ENCODE measurements around the gene SAV1. TPM values are rescaled to one million over a fixed set of nuclear protein-coding genes. Genes with fewer than 3 reads are reported as not detected.

The SAV1 gene
- total and polyA plus RNA-seq, 2 of the 13 experiments (the other 11 are each of a cell fraction or from before 2014, with no cell fraction given), result 7.3 to 8.2 TPM

- Histone ChIP-seq H3K27me3 (ENCODE audit: control insufficient read depth in 1 of 2, insufficient read depth in 2 of 2, low read length in 2 of 2) (peaks cover 1 to 11% of the 10 kb centered on the region in 2 experiments; a peak in 2 of 5 replicates), H3K4me3 (replicated peaks in 1 of 3; ENCODE audit: insufficient read depth in 1 of 3, low read depth in 2 of 3, low read length in 3 of 3) (no peak overlapping the region), H3K27ac (ENCODE audit: extremely low read length, insufficient read depth, low read length) (no peak overlapping the region), H3K4me2 (ENCODE audit: low read depth, low read length) (peak overlapping the region; percentile 32), H3K9ac (ENCODE audit: insufficient read depth, low read depth, low read length) (no peak overlapping the region), H3K4me1 (ENCODE audit: insufficient read depth, low read length) (peaks cover 16% of the 10 kb centered on the region), H3K79me2 (ENCODE audit: insufficient read depth, low read length) (no peaks in the 10 kb centered on the region), H4K20me1 (ENCODE audit: insufficient read depth, low read length) (no peaks in the 10 kb centered on the region), H3K36me3 (replicated peaks in 1 of 2; ENCODE audit: control insufficient read depth in 1 of 2, insufficient read depth in 2 of 2, low read length in 2 of 2) (no peaks in the 10 kb centered on the region), H3K9me3 (ENCODE audit: low read length) (no peaks in the 10 kb centered on the region), H2AFZ (ENCODE audit: low read length) (no peak overlapping the region)
- WGBS (ENCODE audit: low lambda C conversion rate), result 2% methylated on average over 5 of the region's 5 CpGs
- peak; percentile 1 for DNase-seq (ENCODE audit: low spot score)
- ChIA-PET CTCF (ENCODE audit: low intra/inter-chr PET ratio, low total read pairs) (no interaction called here), POLR2A (no interaction called here)
- intact Hi-C loops (cut with micrococcal nuclease; ENCODE audit: unreplicated experiment), result no loop called here
- no peak for ATAC-seq
- BruUV-seq (replicated peaks), result no TSS peak
- in situ Hi-C loops (cut with HindIII; ENCODE audit: extremely low pct_ligation_motif_present, low pct_unique_long_range_greater_than_20kb), result no loop called here
- no peak for FAIRE-seq
- 0 out of 2 replicates have a peak, but pooled peaks have one; percentile 15 for TF ChIP-seq SAP130 (CRISPR knock-in tag; IDR thresholded peaks at IDR 0.05; ENCODE audit: low read depth)
- no peak for TF ChIP-seq TRAFD1 (CRISPR knock-in tag; IDR thresholded peaks at IDR 0.05; ENCODE audit: borderline replicate concordance)
Measured at GRCh38 chr14:50677527-50678063, 9.5 kb upstream of the SAV1 start.

DNA sequence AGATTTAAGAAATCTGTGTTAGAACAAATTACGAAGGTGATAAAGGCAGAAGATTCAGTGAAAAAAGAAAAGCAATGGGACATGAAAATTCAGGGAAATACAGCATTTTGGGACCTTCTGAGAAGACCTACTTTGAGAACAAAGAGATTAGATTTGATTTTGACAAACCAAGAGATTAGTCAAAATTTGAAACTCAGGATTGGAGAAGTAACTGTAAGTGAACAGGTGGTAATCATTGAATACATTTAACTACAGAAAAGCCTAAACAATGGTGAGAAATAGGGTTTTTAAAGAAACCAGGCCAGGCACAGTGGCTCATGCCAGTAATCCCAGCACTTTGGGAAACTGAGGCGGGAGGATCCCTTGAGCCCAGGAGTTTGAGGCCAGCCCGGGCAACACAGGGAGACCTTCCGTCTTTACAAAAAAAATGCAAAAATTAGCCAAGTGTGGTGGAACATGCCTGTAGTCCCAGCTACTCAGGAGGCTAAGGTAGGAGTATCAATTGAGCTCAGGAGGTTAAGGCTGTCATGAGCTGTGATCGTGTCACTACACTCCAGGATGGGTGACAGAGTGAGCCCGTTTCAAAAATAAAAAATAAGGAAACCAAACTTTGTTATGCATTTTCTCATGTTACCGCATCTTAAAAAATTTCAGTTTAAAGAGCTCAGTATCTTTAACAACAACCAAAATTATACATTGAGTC lies 8.9 kb upstream of the SAV1 start:
- ATAC-seq (no peak), DNase-seq (ENCODE audit: low spot score) (no peak), FAIRE-seq (no peak)
- in situ Hi-C loops (cut with HindIII; ENCODE audit: extremely low pct_ligation_motif_present, low pct_unique_long_range_greater_than_20kb), result no loop called here
- Histone ChIP-seq H2AFZ (ENCODE audit: low read length) (no peak overlapping the region), H3K9ac (ENCODE audit: insufficient read depth, low read depth, low read length) (no peak overlapping the region), H4K20me1 (ENCODE audit: insufficient read depth, low read length) (no peaks in the 10 kb centered on the region), H3K9me3 (ENCODE audit: low read length) (no peaks in the 10 kb centered on the region), H3K36me3 (replicated peaks in 1 of 2; ENCODE audit: control insufficient read depth in 1 of 2, insufficient read depth in 2 of 2, low read length in 2 of 2) (no peaks in the 10 kb centered on the region), H3K27me3 (ENCODE audit: control insufficient read depth in 1 of 2, insufficient read depth in 2 of 2, low read length in 2 of 2) (peaks cover 1 to 11% of the 10 kb centered on the region in 2 experiments; a peak in 2 of 5 replicates), H3K4me3 (replicated peaks in 1 of 3; ENCODE audit: insufficient read depth in 1 of 3, low read depth in 2 of 3, low read length in 3 of 3) (no peak overlapping the region), H3K27ac (ENCODE audit: extremely low read length, insufficient read depth, low read length) (no peak overlapping the region), H3K4me1 (ENCODE audit: insufficient read depth, low read length) (peaks cover 16% of the 10 kb centered on the region), H3K4me2 (ENCODE audit: low read depth, low read length) (peak overlapping the region; percentile 32; the same call in 1 of the 2 replicates), H3K79me2 (ENCODE audit: insufficient read depth, low read length) (no peaks in the 10 kb centered on the region)
- BruUV-seq (replicated peaks), result no TSS peak
- WGBS (ENCODE audit: low lambda C conversion rate), result 47% methylated on average over 7 of the region's 7 CpGs
- CTCF ChIA-PET (ENCODE audit: low intra/inter-chr PET ratio, low total read pairs), result no interaction called here
- TF ChIP-seq CBX2 (IDR thresholded peaks at IDR 0.05; ENCODE audit: low read depth, low read length), result 0 out of 2 replicates have a peak, but pooled peaks have one; percentile 21
- TF ChIP-seq CBX2 (CRISPR knock-in tag; IDR thresholded peaks at IDR 0.05; ENCODE audit: low read depth), result no peak
- no peak for TF ChIP-seq MNT (IDR thresholded peaks at IDR 0.05)
- no peak for TF ChIP-seq MAFG (CRISPR knock-in tag; IDR thresholded peaks at IDR 0.05)
- POLR2A ChIA-PET, result interaction anchor here (0.7 kb wide), 1 partner anchor 9 kb away, joined by 3 read pairs; the partner anchor contains the start of gene SAV1
- intact Hi-C loops (cut with micrococcal nuclease; ENCODE audit: unreplicated experiment), result no loop called here
